ENCODE data around the gene ZNRF3.

The ZNRF3 gene

DNA sequence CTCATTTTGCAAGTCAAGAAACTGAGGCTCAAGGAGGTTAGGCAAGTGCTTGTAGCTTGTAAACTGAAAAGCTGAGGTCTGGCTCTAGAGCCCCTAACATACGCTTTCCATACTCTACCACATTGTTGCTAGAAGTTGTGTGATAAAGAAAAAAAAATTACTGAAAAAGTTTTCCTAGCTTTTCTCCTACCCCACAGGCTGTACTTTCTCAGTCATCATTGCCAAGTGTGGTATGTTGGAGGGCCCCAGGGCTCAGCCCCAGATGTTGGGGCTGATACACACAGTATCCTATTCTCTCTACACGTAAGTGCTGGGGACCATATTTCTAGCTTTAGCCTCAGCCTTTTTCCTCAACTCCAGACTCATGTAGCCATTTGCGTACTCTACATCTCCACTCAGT, 205.4 kb downstream of the ZNRF3 start:
- no peak for DNase-seq (ENCODE audit: low read depth in 2 of 2)

DNA sequence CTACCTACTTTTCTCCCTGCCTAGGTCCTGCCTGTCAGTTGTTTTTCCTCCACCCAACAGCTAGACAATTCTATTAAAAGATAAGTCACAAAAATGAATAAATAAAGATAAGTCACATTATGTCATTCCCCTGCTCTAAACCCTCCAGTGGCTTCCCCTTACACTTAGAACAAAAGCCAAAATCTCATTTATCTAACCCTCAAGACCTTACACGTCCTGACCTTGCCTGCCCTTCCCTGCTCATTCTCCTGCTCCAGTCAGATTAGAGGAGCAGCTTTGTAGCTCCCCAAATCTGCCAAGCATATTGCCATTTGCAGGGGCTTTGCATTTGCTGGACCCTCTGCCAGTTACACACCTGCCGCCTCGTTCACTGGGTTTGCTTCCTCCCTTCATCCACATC, 206.1 kb downstream of the ZNRF3 start:
- DNase-seq (ENCODE audit: low read depth in 2 of 2) = no peak

DNA sequence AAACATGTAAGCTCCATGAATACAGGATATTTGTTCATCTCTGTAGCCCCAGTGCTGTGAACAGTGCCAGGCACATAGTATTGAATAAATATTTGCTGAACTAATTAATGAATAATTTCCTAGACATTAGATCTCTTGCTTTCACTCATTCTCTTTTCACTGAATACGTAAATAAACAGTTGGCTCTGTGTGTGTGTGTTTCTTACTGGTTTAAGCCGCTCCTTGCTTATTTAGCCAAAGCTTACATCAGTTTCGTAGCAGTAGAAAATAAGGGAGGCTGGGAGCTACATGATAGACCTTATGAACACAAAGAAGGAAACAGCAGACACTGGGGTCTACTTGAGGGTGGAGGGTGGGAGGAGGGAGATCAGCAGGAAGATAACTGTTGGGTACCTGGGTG, 206.7 kb downstream of the ZNRF3 start:
- DNase-seq (ENCODE audit: low read depth in 2 of 2) = no peak

DNA sequence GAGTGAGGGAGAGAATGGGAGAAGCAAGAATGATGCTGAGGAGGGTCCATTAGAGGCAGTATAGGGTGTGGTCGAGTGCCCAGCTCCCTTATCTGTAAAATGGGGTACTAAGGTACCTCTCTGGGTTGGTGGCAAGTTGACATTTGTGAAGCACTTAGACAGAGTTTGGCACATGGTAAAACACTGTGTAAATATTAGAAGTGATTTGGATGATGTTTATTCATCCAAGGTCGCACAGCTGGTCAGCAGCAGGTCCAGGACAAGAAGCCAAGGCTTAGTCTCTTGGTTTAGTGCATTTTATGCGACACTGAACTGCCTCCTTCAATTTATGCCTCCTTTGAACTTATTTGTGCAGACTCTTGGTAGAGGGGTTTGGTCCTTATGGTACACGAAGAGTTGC, 208.9 kb downstream of the ZNRF3 start:
- no peak for DNase-seq (ENCODE audit: low read depth in 2 of 2)

DNA sequence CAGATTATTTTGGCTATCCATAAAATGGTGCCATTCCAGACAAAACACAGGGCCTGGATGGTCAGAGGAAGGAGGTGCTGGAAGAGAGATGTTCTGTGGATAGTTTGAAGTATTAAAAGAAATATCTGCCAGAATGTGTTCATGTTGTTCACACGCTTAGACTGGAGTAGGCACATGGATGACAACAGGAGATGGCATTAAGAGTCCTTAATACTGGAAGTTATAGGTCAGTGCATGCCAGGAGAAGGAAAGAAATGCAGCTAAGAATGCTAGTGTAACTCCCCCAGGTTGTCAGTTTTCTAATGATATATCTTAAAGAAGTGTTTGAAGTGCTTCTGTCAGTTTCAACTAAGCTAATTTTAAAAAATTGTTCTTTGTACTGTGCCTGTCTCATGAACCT, 209.7 kb downstream of the ZNRF3 start:
- no peak for DNase-seq (ENCODE audit: low read depth in 2 of 2)

DNA sequence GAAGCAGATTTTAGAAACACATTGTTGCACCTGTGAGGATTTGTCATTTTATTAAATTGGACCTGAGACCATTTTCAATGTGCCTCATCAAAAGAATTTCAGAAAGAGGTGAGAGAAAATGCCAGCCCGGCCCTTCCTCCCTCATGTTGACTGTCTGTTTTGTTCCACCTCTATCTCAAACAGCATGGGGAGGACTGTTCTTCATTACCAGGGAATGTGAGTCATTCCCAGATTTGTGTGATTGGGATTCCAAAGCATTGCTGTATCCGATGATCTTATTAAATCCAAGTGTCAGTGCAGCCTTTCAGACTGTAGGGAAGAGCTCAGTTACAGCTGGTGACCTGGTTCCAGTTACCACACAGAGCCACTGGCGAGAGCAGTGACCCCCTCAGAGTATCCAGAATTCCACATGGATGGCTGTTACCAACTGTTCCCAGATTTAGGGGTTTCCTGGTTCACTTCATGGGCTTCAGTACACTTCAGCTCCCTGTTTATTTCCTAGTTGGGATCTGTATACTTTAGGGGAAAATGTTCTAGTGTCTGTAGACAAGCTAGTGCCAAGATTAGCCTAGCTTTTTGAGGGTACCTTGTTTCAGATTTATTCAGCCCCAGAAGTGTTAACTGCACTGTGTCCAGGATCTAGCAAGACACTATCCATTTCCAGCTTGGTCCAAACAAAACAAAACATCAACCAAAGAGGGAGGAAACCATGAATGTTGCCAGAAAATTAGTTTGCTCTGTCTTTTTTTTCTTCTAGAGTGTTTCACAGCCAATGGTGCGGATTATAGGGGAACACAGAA, 210.3 kb downstream of the ZNRF3 start:
- no peak for DNase-seq (ENCODE audit: low read depth in 2 of 2)

DNA sequence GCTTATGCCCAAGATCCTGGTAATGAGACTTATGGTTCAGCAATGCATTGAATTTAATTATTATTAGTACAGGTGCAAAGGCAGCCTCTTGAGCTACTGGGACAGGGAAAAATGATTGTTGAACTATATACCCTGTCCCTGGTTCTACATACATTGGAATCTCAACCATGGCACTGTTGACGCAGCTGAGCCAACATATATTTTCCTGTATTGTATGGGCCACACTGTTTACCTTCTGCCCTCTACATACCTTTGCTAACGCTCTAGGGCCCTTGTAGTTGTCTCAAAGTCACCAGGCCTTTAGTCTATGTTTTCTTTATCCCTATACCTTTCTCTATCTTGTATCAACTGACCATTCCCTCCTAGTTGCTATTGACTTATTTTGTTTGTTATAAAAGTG, 212.1 kb downstream of the ZNRF3 start:
- no peak for DNase-seq (ENCODE audit: low read depth in 2 of 2)

DNA sequence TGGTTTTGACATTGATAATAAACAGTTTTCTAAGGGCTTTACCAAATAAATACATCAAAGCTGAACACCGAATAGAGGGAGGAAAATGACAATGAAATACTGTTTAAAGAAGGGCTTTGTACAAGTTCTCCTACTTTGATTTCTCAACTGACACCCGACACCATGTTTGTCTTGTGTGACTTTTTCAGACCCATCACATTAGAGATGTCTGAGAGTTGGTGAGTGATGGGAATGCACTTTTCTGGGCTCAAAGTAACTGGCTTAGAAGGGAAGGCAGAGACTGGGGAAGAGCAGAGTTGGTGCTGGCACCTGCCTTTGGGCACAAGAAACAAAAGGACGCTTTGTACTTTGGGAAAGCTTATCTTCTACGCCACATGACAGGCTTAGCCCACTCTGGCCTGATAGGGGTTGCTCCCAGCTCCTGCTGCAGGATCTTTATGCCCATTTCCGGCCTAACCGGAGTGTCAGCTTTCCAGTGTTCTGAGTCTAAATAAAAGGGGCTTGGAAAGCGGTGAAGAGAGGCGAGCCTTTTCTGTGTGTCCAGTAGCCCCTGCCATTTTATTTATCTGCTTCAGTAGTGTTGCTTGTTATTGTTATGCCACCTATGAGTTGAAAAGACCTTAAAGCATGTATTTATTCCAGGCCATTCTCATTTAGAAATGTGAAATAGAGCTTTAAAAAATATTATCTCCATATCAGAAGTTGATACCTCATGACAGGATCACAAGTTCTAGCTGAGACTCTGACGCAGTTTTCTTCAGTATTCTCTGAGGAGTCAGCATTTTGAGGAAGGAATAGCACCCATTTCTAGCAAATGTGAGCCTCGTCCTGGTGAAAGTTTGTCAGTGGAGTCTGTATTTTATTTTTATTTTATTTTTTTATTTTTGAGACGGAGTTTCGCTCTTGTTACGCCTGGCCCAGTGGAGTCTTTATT, 213.6 kb downstream of the ZNRF3 start:
- no peak for DNase-seq (ENCODE audit: low read depth in 2 of 2)

DNA sequence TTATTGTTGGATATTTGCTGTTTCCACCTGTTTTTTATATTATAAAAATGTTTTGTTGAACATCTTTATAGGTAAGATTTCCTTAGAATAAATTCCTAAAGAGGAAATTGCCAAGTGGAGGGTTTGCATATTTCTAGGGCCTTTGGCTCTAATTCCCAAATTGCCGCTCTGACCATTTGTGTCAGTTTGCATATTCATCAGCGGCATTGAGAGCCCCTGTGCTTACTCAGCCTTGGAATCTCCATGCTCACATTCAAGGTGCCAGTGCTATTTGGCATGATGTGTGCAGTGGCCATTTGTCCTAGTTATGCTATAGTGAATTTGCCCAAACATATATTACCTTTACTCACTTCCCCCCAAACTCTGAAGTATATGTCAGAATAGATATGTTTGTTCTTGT, 214.9 kb downstream of the ZNRF3 start:
- DNase-seq (ENCODE audit: low read depth in 2 of 2) = no peak

DNA sequence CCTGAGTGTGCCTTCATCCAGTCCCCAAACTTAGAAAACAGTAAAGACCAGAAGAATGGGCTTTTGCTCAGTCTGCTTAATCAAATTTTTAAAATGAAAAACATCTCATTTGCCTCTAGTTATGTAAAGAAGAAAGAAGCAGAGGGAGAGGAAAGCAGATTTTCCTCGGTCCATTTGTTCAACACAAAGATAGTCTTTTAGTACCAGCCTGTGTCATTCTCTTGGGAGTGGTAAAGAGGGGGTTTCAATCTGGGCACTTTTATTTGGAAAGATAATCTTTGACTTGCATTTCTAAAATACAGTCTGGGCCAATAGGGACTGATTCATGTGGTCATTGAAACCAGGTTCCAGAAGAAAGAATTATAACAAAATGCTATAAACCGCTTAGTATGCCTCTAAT, 218.9 kb downstream of the ZNRF3 start:
- no peak for DNase-seq (ENCODE audit: low read depth in 2 of 2)

DNA sequence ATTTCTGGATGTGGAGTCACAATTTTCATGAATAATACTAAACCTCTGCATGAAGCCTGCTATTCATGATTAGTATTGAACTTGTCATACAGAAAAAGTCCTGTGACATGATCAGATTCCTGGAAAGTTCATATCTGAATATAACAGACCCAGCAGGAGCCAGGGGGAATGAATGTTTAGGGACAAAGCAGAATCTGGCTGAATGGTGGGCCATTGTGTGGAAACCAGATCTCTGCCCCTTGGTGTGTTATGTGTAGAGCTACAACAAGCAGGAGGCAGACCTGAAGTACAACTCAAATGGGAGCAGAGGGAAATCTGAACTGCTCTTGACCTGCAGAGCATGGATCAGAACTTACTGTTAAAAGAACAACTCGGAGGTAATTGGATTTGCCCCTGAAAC, 219.7 kb downstream of the ZNRF3 start:
- no peak for DNase-seq (ENCODE audit: low read depth in 2 of 2)

DNA sequence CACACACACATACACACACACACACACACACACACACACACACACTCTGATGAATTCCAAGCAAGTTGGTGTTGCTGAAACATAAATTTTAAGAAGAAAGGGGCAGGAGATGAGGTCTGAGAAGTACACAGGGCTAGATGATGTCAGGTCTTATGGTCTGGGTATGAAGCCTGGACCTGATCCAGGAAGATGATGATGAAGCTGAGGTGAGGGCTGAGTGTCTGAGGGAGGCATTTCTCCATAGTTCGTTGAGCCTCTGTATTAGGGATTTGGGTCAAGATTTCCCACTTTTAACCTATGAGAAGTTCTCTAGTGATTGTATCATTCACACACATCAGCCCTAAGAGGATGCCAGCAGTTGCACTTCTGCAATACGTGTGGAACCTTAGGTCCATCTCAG, 222.1 kb downstream of the ZNRF3 start:
- DNase-seq (ENCODE audit: low read depth in 2 of 2) = no peak

DNA sequence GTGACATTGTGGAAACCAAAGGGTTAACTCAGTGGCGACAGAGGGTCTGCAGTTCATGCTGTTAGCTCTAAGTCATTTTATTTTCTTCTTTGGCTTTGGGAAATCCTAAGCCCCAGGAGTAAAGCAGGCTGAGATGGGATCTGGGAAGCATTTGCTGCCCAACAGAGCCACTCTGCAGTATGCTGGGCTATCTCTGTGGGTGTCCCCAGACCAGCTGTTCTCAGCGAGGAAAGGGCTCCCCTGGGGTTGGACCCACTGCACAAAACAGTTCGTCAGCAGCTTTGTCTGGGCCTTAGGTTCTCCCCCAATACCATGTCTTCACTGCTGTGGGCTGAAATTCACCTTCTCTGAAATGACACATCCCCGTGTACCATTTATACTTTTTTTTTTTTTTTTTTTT, 223.5 kb downstream of the ZNRF3 start:
- DNase-seq (ENCODE audit: low read depth in 2 of 2) = no peak
